MM.1S (cell line): ENCODE measurements around the gene MTHFD1.

Experiments
- DNase-seq: peaks from one replicate; pipeline ENCODE4 v3.0.0-alpha.2; 2015
- H2AFZ ChIP-seq: fragments of 300-600 bp; sonication (generic); 2 replicates; pipeline ENCODE4 v1.6.0; 2016; ENCODE audit warnings: antibody characterized with exemption, low read length
- H3F3A ChIP-seq: fragments of 300-600 bp; sonication (generic); 2 replicates; pipeline ENCODE4 v1.6.1; 2016; ENCODE audit warnings: mild to moderate bottlenecking, antibody characterized with exemption, low read length, moderate library complexity, mixed read lengths; ENCODE audit not compliant: insufficient read depth
- H3K27ac ChIP-seq: fragments of 300-600 bp; sonication (generic); 2 replicates; pipeline ENCODE4 v1.5.1; 2016; ENCODE audit warnings: mild to moderate bottlenecking, low read length
- H3K27me3 ChIP-seq: fragments of 300-600 bp; sonication (generic); replicated peaks from 2 replicates; pipeline ENCODE4 v1.6.0; 2016; ENCODE audit warnings: low read length; ENCODE audit not compliant: insufficient read depth
- H3K36me3 ChIP-seq: fragments of 300-600 bp; sonication (generic); replicated peaks from 2 replicates; pipeline ENCODE4 v1.6.1; 2016; ENCODE audit warnings: mild to moderate bottlenecking, low read length, mixed read lengths; ENCODE audit not compliant: insufficient read depth
- H3K4me1 ChIP-seq: fragments of 300-600 bp; sonication (generic); 2 replicates; pipeline ENCODE4 v1.6.1; 2016; ENCODE audit warnings: low read length, mixed read lengths
- H3K4me2 ChIP-seq: fragments of 300-600 bp; sonication (generic); 2 replicates; pipeline ENCODE4 v1.6.0; 2016; ENCODE audit warnings: low read depth, low read length
- H3K4me3 ChIP-seq: fragments of 300-600 bp; sonication (generic); 2 replicates; pipeline ENCODE4 v1.5.1; 2016; ENCODE audit warnings: low read length, mixed read lengths
- H3K79me2 ChIP-seq: fragments of 300-600 bp; sonication (generic); 2 replicates; pipeline ENCODE4 v1.6.1; 2016; ENCODE audit warnings: mixed run types, low read length, mixed read lengths
- H3K9ac ChIP-seq: fragments of 300-600 bp; sonication (generic); 2 replicates; pipeline ENCODE4 v1.6.1; 2016; ENCODE audit warnings: low read length, mixed read lengths
- H3K9me2 ChIP-seq: fragments of 300-600 bp; sonication (generic); replicated peaks from 2 replicates; pipeline ENCODE4 v1.6.1; 2016; ENCODE audit warnings: mild to moderate bottlenecking, low read length, mixed read lengths; ENCODE audit not compliant: insufficient read depth
- H3K9me3 ChIP-seq: fragments of 300-600 bp; sonication (generic); replicated peaks from 2 replicates; pipeline ENCODE4 v1.6.1; 2016; ENCODE audit warnings: mild to moderate bottlenecking, low read length, mixed read lengths; ENCODE audit not compliant: insufficient read depth
- H4K20me1 ChIP-seq: fragments of 300-600 bp; sonication (generic); 2 replicates; pipeline ENCODE4 v1.6.1; 2016; ENCODE audit warnings: mild to moderate bottlenecking, low read length, moderate library complexity, mixed read lengths; ENCODE audit not compliant: insufficient read depth
- CTCF ChIP-seq: fragments of 300-600 bp; sonication (generic); IDR thresholded peaks from 2 replicates; pipeline ENCODE4 v1.5.1; 2016; ENCODE audit warnings: antibody characterized with exemption, low read length, mixed read lengths
- EZH2 ChIP-seq: fragments of 300-600 bp; sonication (generic); optimal IDR thresholded peaks from 2 replicates; pipeline ENCODE3; 2017; ENCODE audit warnings: low read depth, mild to moderate bottlenecking, antibody characterized with exemption, low read length, mixed read lengths
- EZH2phosphoT487 ChIP-seq: fragments of 300-600 bp; sonication (generic); IDR thresholded peaks from 2 replicates; pipeline ENCODE4 v1.6.1; 2018; ENCODE audit warnings: antibody characterized with exemption, low read length

MTHFD1 gene

GRCh38 chr14:64401949-64402348, 13.8 kb downstream of the MTHFD1 start:
- Histone ChIP-seq H3K79me2 (peaks cover 34% of the 10 kb centered on the region), H3K4me3 (no peak overlapping the region), H3K27ac (no peak overlapping the region), H2AFZ (no peak overlapping the region), H3K27me3 (no peaks in the 10 kb centered on the region), H3K9ac (no peak overlapping the region), H3K36me3 (no peaks in the 10 kb centered on the region), H3K4me1 (no peaks in the 10 kb centered on the region), H3K4me2 (no peak overlapping the region), H3K9me2 (no peaks in the 10 kb centered on the region), H3F3A (no peaks in the 10 kb centered on the region), H4K20me1 (no peaks in the 10 kb centered on the region), H3K9me3 (no peaks in the 10 kb centered on the region)
- TF ChIP-seq EZH2phosphoT487, result no peak
- TF ChIP-seq CTCF, result no peak
- TF ChIP-seq EZH2, result no peak
- no peak for DNase-seq

GRCh38 chr14:64405295-64405694, 17.1 kb downstream of the MTHFD1 start:
- H2AFZ ChIP-seq, result no peak overlapping the region
- H3K4me3 ChIP-seq, result no peak overlapping the region
- no peak overlapping the region for H3K4me2 ChIP-seq
- H3K36me3 ChIP-seq, result no peaks in the 10 kb centered on the region
- H4K20me1 ChIP-seq, result no peaks in the 10 kb centered on the region
- H3F3A ChIP-seq, result no peaks in the 10 kb centered on the region
- H3K27me3 ChIP-seq, result no peaks in the 10 kb centered on the region
- H3K9me2 ChIP-seq, result no peaks in the 10 kb centered on the region
- no peaks in the 10 kb centered on the region for H3K9me3 ChIP-seq
- TF ChIP-seq CTCF, result no peak
- no peak for TF ChIP-seq EZH2
- TF ChIP-seq EZH2phosphoT487, result no peak
- no peaks in the 10 kb centered on the region for H3K4me1 ChIP-seq
- DNase-seq, result no peak
- peaks cover 21% of the 10 kb centered on the region for H3K79me2 ChIP-seq
- no peak overlapping the region for H3K27ac ChIP-seq
- no peak overlapping the region for H3K9ac ChIP-seq

GRCh38 chr14:64407329-64407728, 19.2 kb downstream of the MTHFD1 start:
- no peaks in the 10 kb centered on the region for H3K9me3 ChIP-seq
- H3F3A ChIP-seq, result no peaks in the 10 kb centered on the region
- no peak overlapping the region for H3K9ac ChIP-seq
- H2AFZ ChIP-seq, result no peak overlapping the region
- H3K79me2 ChIP-seq, result peaks cover 21% of the 10 kb centered on the region
- H3K4me2 ChIP-seq, result no peak overlapping the region
- TF ChIP-seq EZH2phosphoT487 (no peak), CTCF (no peak), EZH2 (no peak)
- H4K20me1 ChIP-seq, result no peaks in the 10 kb centered on the region
- H3K4me1 ChIP-seq, result no peaks in the 10 kb centered on the region
- DNase-seq, result no peak
- no peak overlapping the region for H3K27ac ChIP-seq
- no peak overlapping the region for H3K4me3 ChIP-seq
- H3K36me3 ChIP-seq, result no peaks in the 10 kb centered on the region
- H3K9me2 ChIP-seq, result no peaks in the 10 kb centered on the region
- H3K27me3 ChIP-seq, result no peaks in the 10 kb centered on the region
